ENCODE data around the gene SRRT.
"Not testable (repeated sequence)": the region's sequence is repeated elsewhere in the genome, so short reads cannot be mapped to it uniquely, and the experiment has no call there.

SRRT gene

GRCh38 chr7:100895956-100896731 is 21.2 kb downstream of the SRRT start:
- no peak for DNase-seq

DNA sequence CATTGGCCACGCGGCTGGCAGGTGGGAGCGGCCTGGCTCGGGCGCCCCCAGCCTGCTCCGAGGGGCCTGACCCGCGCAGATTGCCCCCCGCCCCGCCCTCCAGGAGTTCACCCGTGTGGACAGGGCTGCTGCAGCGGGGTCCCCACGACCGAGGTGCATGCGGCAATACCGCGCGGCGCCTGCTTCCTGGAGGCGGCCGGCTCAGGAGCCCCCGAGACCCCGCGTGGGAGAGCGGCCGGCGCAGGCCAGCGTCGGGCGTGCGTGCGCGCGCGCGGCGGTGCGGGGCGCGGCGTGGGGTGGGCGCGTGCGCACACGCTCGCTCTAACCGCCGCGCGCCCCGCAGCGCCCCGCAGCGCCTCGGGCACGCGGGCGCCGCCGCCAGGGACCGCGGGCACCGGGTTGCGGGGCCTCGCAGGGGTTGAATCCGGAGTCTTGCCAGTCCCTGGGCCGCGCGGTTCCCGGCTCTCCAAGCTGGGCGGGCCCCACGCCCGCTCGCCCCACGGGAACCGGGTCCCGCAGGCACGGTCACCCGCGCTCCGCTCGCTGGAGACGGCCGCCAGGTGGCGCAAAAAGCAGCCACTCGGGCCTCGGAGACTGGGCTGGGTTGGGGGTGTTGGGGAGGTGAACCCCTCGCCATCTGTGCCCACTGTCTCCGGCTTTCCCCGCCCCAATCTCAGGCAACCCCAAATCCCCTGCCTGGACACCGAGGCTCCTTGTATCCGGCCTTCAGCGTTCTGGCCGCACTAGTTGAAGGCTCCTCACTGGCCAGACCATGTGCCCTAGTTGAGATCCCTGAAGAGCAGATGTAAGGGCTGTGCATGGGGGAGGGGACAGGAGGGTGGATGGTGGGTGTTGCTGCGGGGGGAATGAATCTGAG is 22.1 kb downstream of the SRRT start:
- no peak for DNase-seq

GRCh38 chr7:100897772-100898454 is 23.0 kb downstream of the SRRT start:
- no peak for DNase-seq

GRCh38 chr7:100899432-100899831 is 24.5 kb downstream of the SRRT start:
- DNase-seq = no peak

DNA sequence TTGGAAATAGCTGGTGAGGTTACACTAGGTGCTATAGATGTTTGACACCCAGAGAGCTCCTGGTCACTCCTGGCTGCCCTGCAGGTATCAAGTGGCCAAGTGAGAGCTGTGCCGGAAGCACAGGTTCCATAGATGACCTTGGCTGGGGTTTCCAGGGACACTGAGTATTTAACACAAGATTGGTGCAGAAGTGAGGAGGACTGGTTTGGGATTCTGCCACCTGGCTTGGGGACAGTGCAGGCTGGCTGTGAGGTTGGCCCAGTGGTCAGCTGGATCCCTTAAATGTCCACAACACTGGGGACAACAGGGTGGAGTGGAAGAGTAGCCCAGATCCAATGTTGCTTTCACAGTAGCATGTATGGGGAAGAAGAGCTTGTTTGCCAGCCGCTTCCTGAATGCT is 26.1 kb downstream of the SRRT start:
- DNase-seq = no peak

GRCh38 chr7:100901921-100902332 is 27.0 kb downstream of the SRRT start:
- DNase-seq = no peak

GRCh38 chr7:100902638-100903037 is 27.7 kb downstream of the SRRT start:
- DNase-seq = no peak

GRCh38 chr7:100908512-100908911 is 33.6 kb downstream of the SRRT start:
- DNase-seq = no peak

DNA sequence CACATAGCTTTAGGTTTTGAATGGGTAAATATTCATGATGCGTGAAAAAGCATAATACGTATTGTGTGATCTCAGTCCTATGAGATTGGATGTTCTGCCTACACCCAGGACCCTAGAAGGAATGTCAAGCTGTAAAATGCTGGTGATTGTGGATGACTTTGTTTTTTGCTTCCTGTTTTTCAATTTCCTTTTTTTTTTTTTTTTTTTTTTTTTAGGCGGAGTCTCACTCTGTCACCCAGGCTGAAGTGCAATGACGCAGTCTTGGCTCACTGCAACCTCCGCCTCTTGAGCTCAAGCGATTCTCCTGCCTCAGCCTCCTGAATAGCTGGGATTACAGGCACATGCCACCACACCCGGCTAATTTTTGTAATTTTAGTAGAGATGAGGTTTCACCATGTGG is 35.5 kb downstream of the SRRT start:
- not testable (repeated sequence) for DNase-seq

DNA sequence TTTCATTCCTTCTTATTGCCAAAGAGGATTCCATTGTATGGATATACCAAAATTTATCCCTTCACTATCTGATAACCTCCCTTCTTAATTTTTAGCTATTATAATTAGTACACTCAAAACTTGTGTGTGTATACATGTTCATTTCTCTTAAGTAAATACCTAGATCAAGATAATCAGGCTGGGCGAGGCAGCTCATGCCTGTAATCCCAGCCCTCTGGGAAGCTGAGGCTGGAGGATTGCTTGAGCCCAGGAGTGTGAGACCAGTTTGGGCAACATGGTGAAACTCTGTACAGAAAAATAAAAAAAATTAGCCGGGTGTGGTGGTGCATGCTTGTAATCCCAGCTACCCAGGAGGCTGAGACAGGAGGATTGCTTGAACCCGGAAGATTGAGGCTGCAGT is 36.6 kb downstream of the SRRT start:
- no peak for DNase-seq

GRCh38 chr7:100914208-100914878 is 39.4 kb downstream of the SRRT start:
- DNase-seq = no peak

GRCh38 chr7:100914879-100915447 is 40.1 kb downstream of the SRRT start:
- DNase-seq = no peak

DNA sequence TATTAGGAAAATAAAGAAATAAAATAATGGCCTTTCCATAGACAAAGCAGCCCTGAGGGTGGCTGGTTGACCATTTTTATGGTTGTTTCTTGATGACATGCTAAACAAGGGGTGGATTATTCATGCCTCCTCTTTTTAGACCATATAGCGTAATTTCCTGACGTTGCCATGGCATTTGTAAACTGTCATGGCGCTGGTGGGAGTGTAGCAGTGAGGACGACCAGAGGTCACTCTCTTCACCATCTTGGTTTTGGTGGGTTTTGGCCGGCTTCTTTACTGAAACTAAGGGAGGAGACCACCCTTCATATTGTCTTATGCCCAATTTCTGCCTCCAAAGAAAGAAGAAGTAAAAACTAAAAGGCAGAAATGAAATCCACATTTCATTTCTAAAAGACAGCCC is 44.4 kb downstream of the SRRT start:
- DNase-seq = not testable (repeated sequence)

GRCh38 chr7:100919779-100920437 is 45.0 kb downstream of the SRRT start:
- DNase-seq = not testable (repeated sequence)

GRCh38 chr7:100921039-100921438 is 46.1 kb downstream of the SRRT start:
- no peak for DNase-seq

GRCh38 chr7:100923616-100924015 is 48.7 kb downstream of the SRRT start:
- DNase-seq = not testable (repeated sequence)

DNA sequence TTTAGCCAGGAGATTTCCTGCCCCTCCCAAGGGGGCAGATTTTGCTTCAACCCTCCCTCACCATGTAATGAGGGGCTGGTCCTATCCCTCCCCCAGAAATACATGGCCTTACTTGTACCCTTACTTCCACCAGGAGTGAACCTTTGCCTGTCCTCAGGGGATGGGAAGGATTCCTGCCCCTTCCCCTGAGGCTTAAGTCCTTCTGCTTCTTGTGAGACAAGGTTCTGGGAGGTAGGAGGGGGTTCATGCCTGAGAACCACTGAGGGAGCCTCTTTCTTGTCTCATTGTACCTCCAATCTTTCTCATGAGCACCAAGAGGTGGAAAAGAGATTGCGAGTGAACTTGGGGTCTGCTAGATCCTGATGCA is 54.9 kb downstream of the SRRT start:
- DNase-seq = no peak

- DNase-seq = no peak
These were observed 58.8 kb downstream of the SRRT start for GRCh38 chr7:100933734-100934133.

DNA sequence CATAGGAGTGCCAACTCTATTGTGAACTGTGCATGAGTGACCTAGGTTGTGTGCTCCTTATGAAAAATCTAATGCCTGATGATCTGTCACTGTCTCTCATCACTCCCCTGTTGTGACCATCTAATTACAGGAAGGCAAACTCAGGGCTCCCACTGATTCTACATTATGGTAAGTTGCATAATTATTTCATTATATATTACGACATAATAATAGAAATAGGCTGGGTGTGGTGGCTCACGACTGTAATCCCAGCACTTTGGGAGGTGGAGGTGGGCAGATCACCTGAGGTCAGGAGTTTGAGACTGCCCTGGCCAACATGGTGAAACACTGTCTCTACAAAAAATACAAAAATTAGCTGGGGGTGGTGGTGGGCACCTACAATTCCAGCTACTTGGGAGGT is 60.5 kb downstream of the SRRT start:
- DNase-seq = not testable (repeated sequence)

GRCh38 chr7:100936167-100936566 is 61.3 kb downstream of the SRRT start:
- DNase-seq = not testable (repeated sequence)
